PFSK-1 (cell line): ENCODE data around the gene CDC34.

ENCODE experiments used
- FOXP2 ChIP-seq: optimal IDR thresholded peaks from 2 replicates; pipeline ENCODE3; 2011; ENCODE audit warnings: borderline replicate concordance, control low read depth, inconsistent platforms; ENCODE audit not compliant: insufficient read depth; ENCODE audit errors: extremely low read length, extremely low read depth
- POLR2AphosphoS5 ChIP-seq: IDR thresholded peaks from 2 replicates; pipeline ENCODE4 v1.6.1; 2012; ENCODE audit warnings: low read depth, mild to moderate bottlenecking, control low read depth, low read length, moderate library complexity
- REST ChIP-seq, 2 experiments: IDR thresholded peaks; 2 replicates each; pipeline versions ENCODE4 v1.6.1 to v1.8.0; 2011 to 2012; ENCODE audit warnings: low read depth in 2 of 2, low read length in 2 of 2, control low read depth in 1 of 2, inconsistent platforms in 1 of 2, mild to moderate bottlenecking in 1 of 2, moderate library complexity in 1 of 2; ENCODE audit not compliant: insufficient read depth in 1 of 2
- SIN3A ChIP-seq: IDR thresholded peaks from 2 replicates; pipeline ENCODE4 v1.6.1; 2012; ENCODE audit warnings: mild to moderate bottlenecking, low read length, moderate library complexity, borderline replicate concordance; ENCODE audit not compliant: insufficient read depth
- TAF1 ChIP-seq: IDR thresholded peaks from 2 replicates; pipeline ENCODE4 v1.6.1; 2012; ENCODE audit warnings: low read length, control low read depth, borderline replicate concordance; ENCODE audit not compliant: insufficient read depth

GRCh38 chr19:579111-579841, 47.7 kb downstream of the CDC34 start:
- TF ChIP-seq REST (IDR thresholded peaks at IDR 0.05; ENCODE audit: insufficient read depth in 1 of 2, low read depth in 2 of 2, low read length in 2 of 2) (no peak), POLR2AphosphoS5 (no peak), TAF1 (no peak), SIN3A (no peak), FOXP2 (no peak)
